ENCODE measurements around the gene SPRN.
"Not testable (repeated sequence)": the region's sequence is repeated elsewhere in the genome, so short reads cannot be mapped to it uniquely, and the experiment has no call there.

The SPRN gene

GRCh38 chr10:133386951-133387350, 37.5 kb downstream of the SPRN start:
- not testable (repeated sequence) for DNase-seq (ENCODE audit: low read depth in 2 of 2)

GRCh38 chr10:133385214-133385613, 39.2 kb downstream of the SPRN start:
- no peak for DNase-seq (ENCODE audit: low read depth in 2 of 2)

- DNase-seq (ENCODE audit: low read depth in 2 of 2): no peak
Observed at GRCh38 chr10:133384071-133384470, 40.4 kb downstream of the SPRN start.

- no peak for DNase-seq (ENCODE audit: low read depth in 2 of 2)
Observed at GRCh38 chr10:133383551-133383950, 40.9 kb downstream of the SPRN start.

GRCh38 chr10:133381036-133381435, 43.4 kb downstream of the SPRN start:
- DNase-seq (ENCODE audit: low read depth in 2 of 2): no peak

- DNase-seq (ENCODE audit: low read depth in 2 of 2): no peak
Observed at GRCh38 chr10:133379801-133380666, 44.4 kb downstream of the SPRN start.

DNA sequence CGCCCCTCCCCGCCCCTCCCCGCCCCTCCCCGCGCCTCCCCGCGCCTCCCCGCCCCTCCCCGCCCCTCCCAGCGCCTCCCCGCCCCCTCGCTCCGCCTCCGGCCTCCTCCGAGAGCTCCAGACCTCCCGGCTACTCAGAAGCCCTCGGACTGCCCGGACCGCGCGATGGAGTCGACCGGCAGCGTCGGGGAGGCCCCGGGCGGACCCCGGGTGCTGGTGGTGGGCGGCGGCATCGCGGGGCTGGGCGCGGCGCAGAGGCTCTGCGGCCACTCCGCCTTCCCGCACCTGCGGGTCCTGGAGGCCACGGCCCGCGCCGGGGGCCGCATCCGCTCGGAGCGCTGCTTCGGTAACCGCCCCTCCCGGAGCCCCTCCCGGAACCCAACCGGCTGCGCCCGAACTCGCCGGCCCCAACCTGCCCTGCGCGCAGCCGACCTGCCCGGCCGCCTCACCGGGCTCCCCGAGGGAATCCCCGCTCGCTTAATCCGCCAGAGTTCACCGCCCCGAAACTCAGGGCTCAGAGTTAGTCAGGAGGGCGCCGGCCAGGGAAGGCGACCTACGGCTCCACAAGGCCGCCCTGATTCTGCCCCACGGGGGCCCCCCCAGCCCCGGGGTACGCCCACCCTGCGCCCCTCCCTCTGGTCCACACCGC, 45.1 kb downstream of the SPRN start, which contains the start of gene PAOX:
Gene PAOX (plus strand): TSS at position 111 of the 649 bp plus-strand sequence. CDS start 55 bp downstream, at position 166.
- DNase-seq (ENCODE audit: low read depth in 2 of 2): no peak

DNA sequence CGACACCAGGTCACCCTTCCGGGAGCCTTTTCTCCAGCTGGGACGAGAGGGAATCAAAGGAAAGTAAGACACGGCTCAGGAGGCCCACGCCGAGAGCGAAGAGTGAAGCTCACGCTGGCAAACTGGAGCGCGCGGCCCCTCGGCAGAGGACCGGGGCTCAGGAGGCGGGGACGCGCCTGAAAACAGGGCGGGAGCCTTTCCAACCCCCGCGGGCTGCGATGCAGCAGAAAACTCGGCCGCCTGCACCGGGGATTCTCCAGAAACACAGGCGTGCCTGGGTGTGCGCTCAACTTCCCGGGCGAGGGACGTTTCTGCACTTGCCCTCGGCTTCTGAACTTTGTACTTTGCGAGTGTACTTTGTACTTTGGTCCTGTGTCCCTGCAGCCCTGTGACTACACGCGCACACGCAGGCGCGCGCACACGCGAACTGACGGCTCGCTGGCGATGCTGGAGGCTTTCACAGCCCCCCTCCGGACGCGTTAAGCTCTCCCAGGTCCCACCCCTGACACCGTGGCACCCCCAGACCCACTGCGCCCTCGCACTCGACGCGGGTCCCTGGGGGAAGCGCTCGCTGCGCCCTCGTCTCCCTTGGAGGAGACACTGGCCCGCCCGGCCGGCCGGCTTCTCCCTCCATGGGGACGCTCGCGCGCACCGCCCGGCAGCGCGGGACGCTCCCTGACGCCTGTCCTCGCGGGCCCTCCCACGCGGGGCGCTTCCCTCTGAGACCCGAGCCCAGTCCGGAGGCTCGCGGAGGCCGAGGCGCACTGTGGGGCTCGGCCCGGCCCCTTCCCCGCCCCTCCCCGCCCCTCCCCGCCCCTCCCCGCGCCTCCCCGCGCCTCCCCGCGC, 46.0 kb downstream of the SPRN start:
- DNase-seq (ENCODE audit: low read depth in 2 of 2): no peak

DNA sequence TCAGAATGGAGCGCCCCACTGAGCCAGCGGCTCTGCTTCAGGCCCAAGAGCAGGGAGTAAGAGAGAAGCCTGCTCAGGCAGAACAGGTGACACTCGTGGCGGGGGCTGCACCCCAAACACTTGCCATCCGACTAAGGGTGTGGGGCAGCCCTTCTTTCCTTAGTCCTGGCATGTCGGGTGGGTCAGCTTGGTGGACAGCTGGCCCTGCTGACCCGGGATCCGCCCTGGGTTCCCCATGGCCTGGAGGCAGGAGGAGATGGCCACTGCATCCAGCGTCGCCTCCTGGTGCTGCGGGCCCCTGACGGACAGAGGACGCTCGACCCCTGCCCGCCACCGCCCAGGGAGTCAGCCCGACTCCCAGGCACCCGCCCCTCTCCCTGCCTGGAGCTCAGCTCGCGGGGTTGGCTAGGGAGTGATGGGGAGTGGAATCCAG, 46.6 kb downstream of the SPRN start:
- DNase-seq (ENCODE audit: low read depth in 2 of 2): no peak

- DNase-seq (ENCODE audit: low read depth in 2 of 2): no peak
Observed at GRCh38 chr10:133377025-133377817, 47.2 kb downstream of the SPRN start.

DNA sequence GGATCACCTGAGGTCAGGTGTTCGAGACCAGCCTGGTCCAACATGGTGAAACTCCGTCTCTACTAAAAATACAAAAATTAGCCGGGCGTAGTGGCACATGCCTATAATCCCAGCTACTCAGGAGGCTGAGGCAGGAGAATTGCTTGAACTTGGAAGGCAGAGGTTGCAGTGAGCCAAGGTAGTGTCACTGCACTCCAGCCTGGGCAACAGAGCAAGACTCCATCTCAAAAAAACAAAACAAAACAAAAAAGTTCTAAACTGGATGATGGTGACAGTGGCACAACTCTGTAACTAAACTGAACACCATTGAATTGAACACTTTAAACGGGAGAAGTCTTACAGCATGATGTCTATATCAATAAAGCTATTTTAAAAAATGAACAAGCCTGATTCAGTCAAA, 48.2 kb downstream of the SPRN start:
- DNase-seq (ENCODE audit: low read depth in 2 of 2): not testable (repeated sequence)

- DNase-seq (ENCODE audit: low read depth in 2 of 2): no peak
Observed at GRCh38 chr10:133375357-133376115, 48.9 kb downstream of the SPRN start.

DNA sequence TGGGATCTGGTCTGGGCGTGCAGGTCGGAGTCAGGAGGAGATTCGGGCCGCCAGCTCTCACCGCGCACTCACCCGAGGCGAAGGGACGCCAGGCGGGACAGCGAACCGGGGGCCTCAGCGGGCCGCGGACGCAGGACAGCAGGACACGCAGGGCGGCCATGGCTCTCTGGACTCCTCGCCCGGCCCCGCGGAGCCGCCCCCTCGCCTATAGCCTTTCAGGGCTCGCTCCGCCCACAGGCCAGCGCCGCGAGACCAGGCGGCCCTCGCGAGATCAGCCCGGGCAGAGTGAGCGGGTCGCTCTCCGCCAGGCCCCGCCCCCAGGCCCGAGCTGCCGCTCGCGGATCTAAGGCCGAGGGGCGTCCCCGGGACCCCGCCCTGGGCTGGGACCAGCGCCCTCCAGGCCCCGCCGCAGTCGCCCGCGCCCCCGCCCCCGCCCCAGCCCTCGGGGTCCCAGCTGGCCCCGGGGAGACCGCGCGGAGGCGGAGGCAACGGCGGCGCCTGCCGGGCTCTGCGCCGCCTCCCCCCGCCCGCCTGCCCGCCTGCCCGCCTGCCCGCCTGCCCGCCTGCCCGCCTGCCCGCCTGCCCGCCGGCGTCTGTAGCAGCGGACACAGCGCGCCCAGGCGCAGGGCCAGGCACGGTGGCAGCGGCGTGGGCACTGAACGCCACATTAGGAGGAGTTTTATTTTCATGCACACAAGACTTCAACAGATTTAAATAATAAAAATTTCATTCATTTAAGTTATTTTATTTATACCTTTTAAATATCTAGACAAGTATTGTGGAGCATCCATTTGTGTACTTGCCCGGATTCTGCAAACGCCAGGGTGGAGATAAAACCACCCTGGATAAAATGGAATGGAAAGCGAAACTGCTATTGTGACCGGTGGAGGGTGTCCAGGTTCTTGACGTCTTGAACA, 51.0 kb downstream of the SPRN start, which contains the start of gene ECHS1:
Gene ECHS1 (minus strand): TSS at position 181 of the 917 bp plus-strand sequence. CDS start 21 bp downstream, at position 160.
- peak; percentile 80 to 88 for DNase-seq (ENCODE audit: low read depth in 2 of 2)

GRCh38 chr10:133372507-133372906, 51.9 kb downstream of the SPRN start:
- DNase-seq (ENCODE audit: low read depth in 2 of 2): no peak
